AG08395 (cell line): ENCODE measurements around the gene MAVS.

Source experiments
- DNase-seq: peaks from one replicate; pipeline ENCODE4 v3.0.0; 2012; ENCODE audit warnings: mixed read lengths, low spot score

MAVS gene

GRCh38 chr20:3911956-3912355, 65.3 kb downstream of the MAVS start:
- no peak for DNase-seq

DNA sequence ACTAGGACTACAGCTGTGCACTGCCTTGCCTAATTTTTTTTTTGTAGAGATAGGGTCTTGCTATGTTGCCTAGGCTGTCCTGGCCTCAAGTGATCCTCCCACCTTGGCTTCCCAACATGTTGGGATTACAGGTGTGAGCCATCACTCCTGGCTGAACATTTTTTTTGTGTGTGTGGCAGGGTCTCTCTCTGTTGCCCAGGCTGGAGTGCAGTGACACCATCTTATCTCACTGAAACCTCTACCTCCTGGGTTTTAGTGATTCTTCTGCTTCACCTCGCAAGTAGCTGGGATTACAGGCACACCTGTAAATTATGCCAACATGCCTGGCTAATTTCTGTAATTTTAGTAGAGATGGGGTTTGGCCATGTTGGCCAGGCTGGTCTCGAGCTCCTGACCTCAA, 67.8 kb downstream of the MAVS start:
- no peak for DNase-seq

DNA sequence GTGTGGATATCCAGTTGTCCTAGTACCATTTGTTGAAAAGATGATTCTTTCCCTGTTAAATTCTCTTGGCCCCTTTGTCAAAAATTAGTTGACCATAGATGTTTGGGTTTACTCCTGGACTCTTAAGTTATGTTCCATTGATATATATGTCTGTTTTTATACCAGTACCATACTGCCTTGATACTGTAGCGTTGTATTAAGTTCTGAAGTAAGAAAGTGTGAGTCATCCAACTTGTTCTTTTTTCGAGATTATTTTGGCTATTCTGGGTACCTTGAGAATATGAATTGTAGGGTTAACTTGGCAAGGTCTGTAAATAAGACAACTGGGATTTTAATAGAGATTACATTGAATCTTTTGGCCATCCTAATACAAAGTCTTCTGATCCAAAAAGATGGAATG, 69.1 kb downstream of the MAVS start:
- no peak for DNase-seq

DNA sequence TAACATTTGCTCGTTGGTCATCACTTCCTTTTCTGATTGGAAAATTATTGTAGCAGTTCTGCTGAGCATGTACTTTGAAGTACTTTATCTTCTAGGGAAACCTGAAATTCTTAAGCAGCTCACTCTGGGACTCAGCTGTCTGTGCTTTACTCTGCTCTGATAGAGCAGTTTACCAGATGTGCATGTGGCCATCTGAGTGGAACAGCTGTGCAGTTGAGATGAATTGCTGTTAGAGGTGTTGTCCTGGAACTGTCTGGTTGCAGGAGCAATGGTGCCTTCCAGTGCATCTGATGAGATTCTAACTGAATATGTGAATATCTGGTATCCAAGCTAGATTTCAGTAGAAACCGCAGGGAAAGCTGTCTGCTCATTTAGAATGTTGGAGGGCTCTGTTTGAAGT, 69.7 kb downstream of the MAVS start:
- no peak for DNase-seq

DNA sequence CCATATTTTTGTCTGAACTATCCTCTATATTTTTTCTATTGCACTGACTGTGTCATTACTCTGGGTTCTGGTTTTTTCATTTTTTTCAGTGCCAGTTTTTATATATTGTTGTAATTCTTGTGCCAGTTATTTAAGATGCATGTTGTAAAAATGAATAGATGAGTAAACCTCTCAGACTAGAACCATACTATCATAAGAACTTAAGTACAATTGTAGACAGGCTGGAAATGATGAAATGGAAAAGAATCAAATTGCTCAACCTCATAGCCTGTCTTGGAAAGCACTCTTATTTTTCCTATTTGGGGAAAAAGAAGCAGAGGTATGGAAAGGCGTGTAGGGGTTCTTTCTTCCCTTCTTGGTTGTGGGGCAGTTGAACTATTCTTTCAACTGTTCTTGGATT, 72.7 kb downstream of the MAVS start:
- DNase-seq: peak; percentile 31

GRCh38 chr20:3922223-3922982, 75.8 kb downstream of the MAVS start:
- no peak for DNase-seq

DNA sequence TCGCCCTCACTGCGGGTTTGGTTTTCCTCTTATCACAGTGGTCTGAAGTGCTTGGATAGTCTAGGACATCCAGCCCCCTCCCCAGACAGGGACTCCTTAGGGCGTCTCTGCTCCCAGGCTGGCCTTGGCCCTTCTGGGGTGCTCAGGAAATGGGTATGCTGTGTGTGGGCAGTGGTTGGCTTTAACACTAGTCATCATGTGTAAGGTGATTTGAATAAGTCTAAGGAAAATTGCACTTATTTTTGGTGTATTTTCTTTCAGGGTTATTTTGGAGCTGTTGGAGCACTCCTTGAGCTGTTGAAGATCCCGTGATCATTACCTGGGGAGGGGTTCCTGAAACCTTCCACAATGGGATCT, 76.3 kb downstream of the MAVS start:
- no peak for DNase-seq

GRCh38 chr20:3923818-3924217, 77.2 kb downstream of the MAVS start:
- peak; percentile 24 for DNase-seq

- DNase-seq: no peak
Observed at GRCh38 chr20:3924304-3925112, 77.9 kb downstream of the MAVS start.

DNA sequence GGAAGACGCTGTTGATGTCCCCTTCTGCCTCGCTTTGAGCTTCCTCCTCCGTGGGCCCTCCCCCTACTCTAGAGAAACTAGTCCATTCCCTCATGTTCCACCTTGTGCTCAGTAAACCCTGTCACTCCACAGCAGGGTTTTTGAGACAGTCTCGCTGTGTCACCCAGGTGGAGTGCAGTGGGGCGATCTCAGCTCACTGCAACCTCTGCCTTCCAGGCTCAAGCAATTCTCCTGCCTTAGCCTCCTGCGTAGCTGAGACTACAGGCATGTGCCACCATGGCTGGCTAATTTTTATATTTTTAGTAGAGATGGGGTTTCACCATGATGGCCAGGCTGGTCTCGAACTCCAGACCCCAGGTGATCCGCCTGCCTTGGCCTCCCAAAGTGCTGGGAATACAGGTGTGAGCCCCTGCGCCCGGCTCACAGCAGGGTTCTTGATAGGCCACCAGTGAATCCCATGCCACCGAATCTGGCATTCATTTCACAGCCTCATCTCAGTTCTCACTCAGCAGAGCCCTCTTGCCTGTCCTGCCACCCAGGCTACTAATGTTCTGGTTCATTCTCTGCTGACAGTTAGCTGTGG, 78.6 kb downstream of the MAVS start:
- DNase-seq: no peak
